Nephron (organoid): ENCODE data around the gene TMEM247.

Source experiments
- H3K27ac Mint-ChIP-seq, 3 experiments: 2 replicates each; pipeline ENCODE4 v1.8.0; 2020; ENCODE audit warnings: mixed read lengths in 3 of 3, mild to moderate bottlenecking in 2 of 3, moderate library complexity in 1 of 3
- H3K27me3 Mint-ChIP-seq: 2 replicates; pipeline ENCODE4 v1.8.0; 2021; ENCODE audit warnings: low read depth, mild to moderate bottlenecking, moderate library complexity, mixed read lengths
- H3K36me3 Mint-ChIP-seq: 2 replicates; pipeline ENCODE4 v1.8.0; 2020; ENCODE audit warnings: low read depth, mixed read lengths
- H3K4me1 Mint-ChIP-seq: 2 replicates; pipeline ENCODE4 v1.8.0; 2020; ENCODE audit warnings: mixed read lengths
- H3K4me3 Mint-ChIP-seq, 3 experiments: 2 replicates each; pipeline ENCODE4 v1.8.0; 2020; ENCODE audit warnings: mild to moderate bottlenecking in 3 of 3, mixed read lengths in 3 of 3, moderate library complexity in 2 of 3
- H3K9me3 Mint-ChIP-seq: 2 replicates; pipeline ENCODE4 v1.8.0; 2020; ENCODE audit warnings: mixed read lengths
- CTCF ChIP-seq, 3 experiments: fragments of 200-600 bp; sonication (generic); IDR thresholded peaks; one replicate each; pipeline ENCODE4 v1.5.0; 2021; ENCODE audit warnings: antibody characterized with exemption in 3 of 3; ENCODE audit not compliant: unreplicated experiment in 3 of 3

The TMEM247 gene

DNA sequence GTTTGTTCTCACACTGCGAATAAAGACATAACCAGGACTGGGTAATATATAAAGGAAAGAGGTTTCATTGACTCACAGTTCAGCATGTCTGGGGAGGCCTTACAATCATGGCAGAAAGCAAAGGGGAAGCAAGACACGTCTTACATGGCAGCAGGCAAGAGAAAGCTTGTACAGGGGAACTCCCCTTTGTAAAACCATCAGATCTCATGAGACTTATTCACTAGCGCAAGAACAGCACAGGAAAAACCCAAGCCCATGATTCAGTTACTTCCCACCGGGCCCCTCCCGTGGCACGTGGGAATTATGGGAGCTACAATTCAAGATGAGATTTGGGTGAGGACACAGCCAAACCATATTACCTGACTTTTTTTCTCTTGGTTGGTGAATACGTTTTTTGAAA is 51.3 kb downstream of the TMEM247 start:
- H3K9me3 Mint-ChIP-seq = no peaks in the 10 kb centered on the region
- H3K36me3 Mint-ChIP-seq = no peaks in the 10 kb centered on the region
- no peak overlapping the region for H3K27ac Mint-ChIP-seq
- H3K4me1 Mint-ChIP-seq = no peaks in the 10 kb centered on the region
- H3K27me3 Mint-ChIP-seq = no peaks in the 10 kb centered on the region
- H3K4me3 Mint-ChIP-seq = no peak overlapping the region
- TF ChIP-seq CTCF (IDR thresholded peaks at IDR 0.05; ENCODE audit: unreplicated experiment in 3 of 3) = no peak

DNA sequence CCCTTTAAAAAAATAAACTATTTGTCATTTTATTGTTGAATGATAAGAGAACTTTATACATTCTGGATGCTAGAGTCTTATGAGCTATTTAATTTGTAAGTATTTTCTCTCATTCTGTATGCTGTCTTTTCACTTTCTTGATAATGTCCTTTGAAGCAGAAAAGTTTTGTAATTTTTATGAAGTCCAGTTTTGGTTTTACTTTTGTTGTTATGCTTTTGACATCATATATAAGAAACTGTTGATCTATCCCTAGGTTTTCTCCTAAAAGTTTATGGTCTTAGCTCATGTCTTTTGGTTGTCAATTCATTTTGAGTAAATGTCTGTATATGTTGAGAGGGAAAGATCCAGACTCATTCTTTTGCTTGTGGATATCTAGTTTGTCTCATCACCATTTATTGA is 52.5 kb downstream of the TMEM247 start:
- Mint-ChIP-seq H3K4me3 (no peak overlapping the region), H3K27me3 (no peaks in the 10 kb centered on the region), H3K36me3 (no peaks in the 10 kb centered on the region), H3K27ac (no peak overlapping the region), H3K4me1 (no peaks in the 10 kb centered on the region), H3K9me3 (no peaks in the 10 kb centered on the region)
- no peak for TF ChIP-seq CTCF (IDR thresholded peaks at IDR 0.05; ENCODE audit: unreplicated experiment in 3 of 3)
